Neural crest cell (in vitro differentiated cells): ENCODE data around the gene SCAPER. TPM values are rescaled to one million over a fixed set of nuclear protein-coding genes. Genes with fewer than 3 reads are reported as not detected.
"Not testable (repeated sequence)": the region's sequence is repeated elsewhere in the genome, so short reads cannot be mapped to it uniquely, and the experiment has no call there.

Experiments
- DNase-seq: peaks from one replicate; pipeline ENCODE4 v3.0.0; 2021; ENCODE audit warnings: low read depth, mixed read lengths, low spot score
- H3K27ac Mint-ChIP-seq: one replicate; pipeline ENCODE4 v1.8.0; 2021; ENCODE audit warnings: mild to moderate bottlenecking, mixed read lengths; ENCODE audit not compliant: unreplicated experiment
- H3K27me3 Mint-ChIP-seq: 2 replicates; pipeline ENCODE4 v1.8.0; 2021; ENCODE audit warnings: low read depth, mild to moderate bottlenecking, mixed read lengths
- H3K36me3 Mint-ChIP-seq: 2 replicates; pipeline ENCODE4 v1.8.0; 2021; ENCODE audit warnings: low read depth, mild to moderate bottlenecking, mixed read lengths
- H3K4me1 Mint-ChIP-seq: 2 replicates; pipeline ENCODE4 v1.8.0; 2021; ENCODE audit warnings: mixed read lengths
- H3K4me3 Mint-ChIP-seq: one replicate; pipeline ENCODE4 v1.8.0; 2021; ENCODE audit warnings: mild to moderate bottlenecking, mixed read lengths
- H3K9me3 Mint-ChIP-seq: 2 replicates; pipeline ENCODE4 v1.8.0; 2021; ENCODE audit warnings: mixed read lengths
- CTCF ChIP-seq: fragments of 200-600 bp; sonication (generic); conservative IDR thresholded peaks from 2 replicates; pipeline ENCODE4 v1.5.0; 2021; ENCODE audit warnings: antibody characterized with exemption, mild to moderate bottlenecking
- total RNA-seq: library from RNA; stranded (reverse); gene quantifications from 2 replicates; pipeline ENCODE4 v1.2.1, GENCODE V29; 2021

Gene SCAPER
- total RNA-seq, 1 donor from 2014 or later: 15.3 TPM

GRCh38 chr15:76324066-76324465 lies 581.1 kb downstream of the SCAPER start:
- no peak overlapping the region for H3K27ac Mint-ChIP-seq
- no peak for TF ChIP-seq CTCF
- H3K4me1 Mint-ChIP-seq: no peaks in the 10 kb centered on the region
- H3K9me3 Mint-ChIP-seq: no peaks in the 10 kb centered on the region
- DNase-seq: no peak
- no peaks in the 10 kb centered on the region for H3K36me3 Mint-ChIP-seq
- H3K27me3 Mint-ChIP-seq: peaks cover 85% of the 10 kb centered on the region
- no peak overlapping the region for H3K4me3 Mint-ChIP-seq

- Mint-ChIP-seq H3K27ac (no peak overlapping the region), H3K4me1 (no peaks in the 10 kb centered on the region), H3K36me3 (no peaks in the 10 kb centered on the region), H3K4me3 (no peak overlapping the region), H3K9me3 (no peaks in the 10 kb centered on the region), H3K27me3 (peaks cover 64% of the 10 kb centered on the region)
- TF ChIP-seq CTCF: no peak
- no peak for DNase-seq
These were observed 583.5 kb downstream of the SCAPER start for GRCh38 chr15:76321602-76322001.

GRCh38 chr15:76321171-76321570 lies 584.0 kb downstream of the SCAPER start:
- Mint-ChIP-seq H3K36me3 (no peaks in the 10 kb centered on the region), H3K9me3 (no peaks in the 10 kb centered on the region), H3K27me3 (peaks cover 63% of the 10 kb centered on the region), H3K27ac (no peak overlapping the region), H3K4me3 (no peak overlapping the region), H3K4me1 (no peaks in the 10 kb centered on the region)
- no peak for DNase-seq
- TF ChIP-seq CTCF: no peak

GRCh38 chr15:76320012-76320411 lies 585.1 kb downstream of the SCAPER start:
- Mint-ChIP-seq H3K27me3 (peaks cover 58% of the 10 kb centered on the region), H3K4me1 (no peaks in the 10 kb centered on the region), H3K4me3 (no peak overlapping the region), H3K9me3 (no peaks in the 10 kb centered on the region), H3K36me3 (no peaks in the 10 kb centered on the region), H3K27ac (no peak overlapping the region)
- DNase-seq: no peak
- TF ChIP-seq CTCF: no peak

- Mint-ChIP-seq H3K9me3 (peaks cover 3% of the 10 kb centered on the region), H3K4me3 (peak overlapping the region; percentile 72), H3K27ac (no peak overlapping the region), H3K4me1 (peaks cover 29% of the 10 kb centered on the region), H3K27me3 (peaks cover 11% of the 10 kb centered on the region), H3K36me3 (peaks cover 2% of the 10 kb centered on the region)
- no peak for DNase-seq
- TF ChIP-seq CTCF: no peak
These were observed 591.4 kb downstream of the SCAPER start for GRCh38 chr15:76313731-76314130.

- not testable (repeated sequence) for H3K36me3 Mint-ChIP-seq, H3K27ac Mint-ChIP-seq, H3K9me3 Mint-ChIP-seq, DNase-seq
- Mint-ChIP-seq H3K4me1 (peaks cover 35% of the 10 kb centered on the region), H3K4me3 (peak overlapping the region; percentile 93), H3K27me3 (peaks cover 11% of the 10 kb centered on the region)
These were observed 592.0 kb downstream of the SCAPER start for GRCh38 chr15:76313175-76313567.
